Endothelial cell of umbilical vein (primary cell): ENCODE results near the gene SULT2B1. TPM values are rescaled to one million over a fixed set of nuclear protein-coding genes. Genes with fewer than 3 reads are reported as not detected.

Experiments used
- BruUV-seq: library from RNA; stranded (reverse); fragments of 400-500 nt; replicated peaks from 2 replicates; lab custom pipeline; 2021; lab: Mats Ljungman, UMichigan
- CTCF ChIA-PET: fragments of 300-600, 350-600 bp; sonication (Branson Sonifier 250); formaldehyde crosslinking; loops from one replicate; lab custom pipeline; 2021; ENCODE audit warnings: antibody characterized with exemption, inconsistent platforms; lab: Charles Lee
- POLR2A ChIA-PET: fragments of 300-600, 350-600 bp; sonication (Branson Sonifier 250); formaldehyde crosslinking; loops from one replicate; lab custom pipeline; 2021; ENCODE audit warnings: antibody characterized with exemption, inconsistent platforms; lab: Charles Lee
- DNase-seq: peaks from one replicate; pipeline ENCODE4 v3.0.0-alpha.2; 2011; ENCODE audit warnings: low read depth, low spot score
- FAIRE-seq: peaks from 2 replicates; lab custom pipeline; 2011; peaks lifted over from hg19 to GRCh38; lab: Jason Lieb, UNC
- H2AFZ ChIP-seq: 2 replicates; pipeline ENCODE4 v1.6.0; 2012; ENCODE audit warnings: low read depth, low read length, control low read depth, inconsistent platforms
- H3K27ac ChIP-seq: 2 replicates; pipeline ENCODE4 v1.5.1; 2011; ENCODE audit warnings: low read depth, mild to moderate bottlenecking, control low read depth, low read length, moderate library complexity; ENCODE audit not compliant: insufficient read depth
- H3K27me3 ChIP-seq, 2 experiments: 2 replicates each; pipeline versions ENCODE4 v1.6.0 to v1.6.1; 2011; ENCODE audit warnings: low read length in 2 of 2, mixed read lengths in 1 of 2; ENCODE audit not compliant: control insufficient read depth in 2 of 2, insufficient read depth in 2 of 2
- H3K36me3 ChIP-seq, 2 experiments: 2 replicates in 1 of 2; 3 replicates in 1 of 2; pipeline ENCODE4 v1.5.1; 2011; ENCODE audit warnings: low read length in 2 of 2, mild to moderate bottlenecking in 1 of 2, moderate library complexity in 1 of 2; ENCODE audit not compliant: control insufficient read depth in 2 of 2, insufficient read depth in 2 of 2; ENCODE audit errors: extremely low read depth in 1 of 2
- H3K4me1 ChIP-seq: 3 replicates; pipeline ENCODE4 v1.5.1; 2011; ENCODE audit warnings: mild to moderate bottlenecking, low read length; ENCODE audit not compliant: control insufficient read depth, insufficient read depth; ENCODE audit errors: extremely low read depth
- H3K4me2 ChIP-seq: 2 replicates; pipeline ENCODE4 v1.6.1; 2011; ENCODE audit warnings: low read length, control low read depth, mixed read lengths; ENCODE audit not compliant: insufficient read depth
- H3K4me3 ChIP-seq, 3 experiments: fragments of 200-600 bp in 1 of 3; sonication (generic), shearing (Covaris generic) in 1 of 3; replicated peaks in 1 of 3; 2 replicates each; pipeline ENCODE4 v1.5.1; 2011 to 2016; ENCODE audit warnings: control low read depth in 3 of 3, low read length in 3 of 3, mild to moderate bottlenecking in 2 of 3, inconsistent platforms in 1 of 3, low read depth in 1 of 3, moderate library complexity in 1 of 3; ENCODE audit not compliant: insufficient read depth in 1 of 3
- H3K79me2 ChIP-seq: 2 replicates; pipeline ENCODE4 v1.6.0; 2012; ENCODE audit warnings: low read length, inconsistent platforms; ENCODE audit not compliant: control insufficient read depth, insufficient read depth
- H3K9ac ChIP-seq: replicated peaks from 2 replicates; pipeline ENCODE3; 2011; ENCODE audit warnings: low read length, control low read depth; ENCODE audit not compliant: insufficient read depth; ENCODE audit errors: extremely low read depth
- H3K9me1 ChIP-seq: replicated peaks from 3 replicates; pipeline ENCODE4 v1.6.0; 2011; ENCODE audit warnings: mild to moderate bottlenecking, low read length; ENCODE audit not compliant: control insufficient read depth, insufficient read depth; ENCODE audit errors: extremely low read depth
- H3K9me3 ChIP-seq: replicated peaks from 2 replicates; pipeline ENCODE4 v1.5.1; 2012; ENCODE audit warnings: low read length, inconsistent platforms; ENCODE audit not compliant: control insufficient read depth, insufficient read depth
- H4K20me1 ChIP-seq: replicated peaks from 2 replicates; pipeline ENCODE3; 2011; ENCODE audit warnings: mild to moderate bottlenecking, low read length; ENCODE audit not compliant: control insufficient read depth, insufficient read depth; ENCODE audit errors: extremely low read depth
- EZH2 ChIP-seq: IDR thresholded peaks from 2 replicates; pipeline ENCODE4 v1.6.1; 2012; ENCODE audit warnings: borderline replicate concordance, low read depth, mild to moderate bottlenecking, moderate library complexity, low read length, inconsistent platforms; ENCODE audit not compliant: severe bottlenecking
- FOS ChIP-seq: IDR thresholded peaks from 2 replicates; pipeline ENCODE4 v1.6.1; 2011; ENCODE audit warnings: mild to moderate bottlenecking, low read length, moderate library complexity, borderline replicate concordance; ENCODE audit not compliant: insufficient read depth
- GATA2 ChIP-seq: IDR thresholded peaks from 2 replicates; pipeline ENCODE4 v1.7.0; 2011; ENCODE audit warnings: low read depth, mild to moderate bottlenecking, moderate library complexity, mixed read lengths, low read length; ENCODE audit not compliant: insufficient read length, insufficient read depth
- JUN ChIP-seq: IDR thresholded peaks from 2 replicates; pipeline ENCODE4 v1.6.1; 2011; ENCODE audit warnings: borderline replicate concordance, low read depth; ENCODE audit not compliant: insufficient read length, insufficient read depth
- MYC ChIP-seq: IDR thresholded peaks from one replicate; pipeline ENCODE4 v1.6.1; 2011; ENCODE audit warnings: mild to moderate bottlenecking, low read depth, low read length
- POLR2A ChIP-seq: IDR thresholded peaks from 2 replicates; pipeline ENCODE4 v1.6.1; 2012; ENCODE audit warnings: low read depth, mild to moderate bottlenecking, control low read depth, low read length
- POLR2AphosphoS5 ChIP-seq: IDR thresholded peaks from 2 replicates; pipeline ENCODE4 v1.6.1; 2012; ENCODE audit warnings: low read depth, mild to moderate bottlenecking, control low read depth, low read length, moderate library complexity; ENCODE audit not compliant: insufficient read depth
- dilution Hi-C: fragments of 300-500 bp; cut with MboI; formaldehyde crosslinking; loops from one replicate; pipeline ENCODE4 v1.15.0; 2019; ENCODE audit warnings: low sequenced_read_pairs; ENCODE audit not compliant: extremely low pct_ligation_motif_present
- intact Hi-C: fragments of 100-400 bp; cut with micrococcal nuclease; formaldehyde crosslinking; loops from one replicate; pipeline ENCODE4 v1.10.0; 2022
- polyA plus RNA-seq, 4 experiments: library from polyadenylated mRNA; depleted of rRNA in 3 of 4; stranded (reverse) in 3 of 4; unstranded in 1 of 4; fragments of >200 nt; gene quantifications; 2 replicates each; pipeline versions ENCODE4 v1.2.1 to v1.2.3, GENCODE V29; 2011 to 2012; ENCODE audit warnings: missing spikeins in 1 of 4
- total RNA-seq: library from RNA; stranded (reverse); gene quantifications from 2 replicates; pipeline ENCODE4 v1.2.3, GENCODE V29; 2021
- TF ChIP-seq, protein P1 (sequence below), 2 donors: IDR thresholded peaks; 1 replicate in 1 of 2; 2 replicates in 1 of 2; pipeline ENCODE4 v1.5.1; 2011; ENCODE audit warnings: low read length in 2 of 2, mild to moderate bottlenecking in 2 of 2, moderate library complexity in 2 of 2, control low read depth in 1 of 2, inconsistent platforms in 1 of 2, low read depth in 1 of 2; ENCODE audit not compliant: insufficient read depth in 1 of 2; ENCODE audit errors: extremely low read depth in 1 of 2
- TF ChIP-seq, protein P2 (sequence below): IDR thresholded peaks from 2 replicates; pipeline ENCODE4 v1.6.1; 2011; ENCODE audit not compliant: insufficient read depth, insufficient read length

Gene SULT2B1
- total and polyA plus RNA-seq, 2 donors (not counting 3 experiments of a cell fraction or from before 2014, with no cell fraction given): not detected

DNA sequence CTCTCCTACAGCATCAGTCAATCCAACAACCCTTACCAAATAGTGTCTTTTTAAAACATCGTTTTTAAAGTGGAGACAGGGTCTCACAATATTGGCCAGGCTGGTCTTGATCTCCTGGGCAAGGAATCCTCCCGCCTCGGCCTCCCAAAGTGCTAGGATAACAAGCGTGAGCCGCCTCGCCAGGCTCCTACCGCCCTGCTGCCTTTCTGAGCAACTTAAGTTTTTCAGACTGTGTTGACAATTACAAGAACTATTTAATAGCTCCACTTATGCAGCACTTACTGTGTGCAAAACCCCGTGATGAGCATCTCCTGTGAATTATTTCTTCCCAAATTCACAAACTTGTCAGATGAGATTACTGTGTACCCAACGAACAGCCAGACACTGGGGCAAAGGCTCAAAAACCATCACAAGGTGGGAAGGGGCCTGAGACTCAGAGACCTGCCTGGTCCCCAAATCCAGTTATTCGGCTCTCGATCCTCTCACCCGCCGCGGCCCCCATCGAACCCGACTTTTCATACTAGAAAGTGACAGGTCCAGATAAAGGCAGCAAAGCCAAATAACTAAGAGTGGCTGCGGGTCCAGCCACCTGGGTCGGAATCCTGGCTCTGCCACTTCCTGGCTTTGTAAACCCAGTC, 66.4 kb downstream of the SULT2B1 start:
- peak; percentile 66 for FAIRE-seq
- POLR2A ChIA-PET: interaction anchor here (0.8 to 1.6 kb wide), 5 partner anchors 10 to 45 kb away, joined by 3 to 15 read pairs (median 4); no protein-coding TSS in a partner anchor
- no peaks in the 10 kb centered on the region for H3K9me1 ChIP-seq
- H3K79me2 ChIP-seq: peaks cover 38% of the 10 kb centered on the region
- H4K20me1 ChIP-seq: no peaks in the 10 kb centered on the region
- H3K27ac ChIP-seq: peak overlapping the region; percentile 86
- intact Hi-C loops: no loop called here
- CTCF ChIA-PET: interaction anchor here (0.7 to 2.0 kb wide), 4 partner anchors 10 to 224 kb away, joined by 4 to 12 read pairs (median 5); partner anchors contain the start of gene CA11
- no peak for DNase-seq
- H2AFZ ChIP-seq: no peak overlapping the region
- peak overlapping the region; percentile 99 for H3K9ac ChIP-seq
- peak overlapping the region; percentile 99 for H3K4me2 ChIP-seq
- no peaks in the 10 kb centered on the region for H3K9me3 ChIP-seq
- TF ChIP-seq POLR2AphosphoS5: no peak
- TF ChIP-seq JUN: no peak
- no peak for TF ChIP-seq EZH2
- TF ChIP-seq POLR2A: no peak
- TF ChIP-seq, protein P1, sequence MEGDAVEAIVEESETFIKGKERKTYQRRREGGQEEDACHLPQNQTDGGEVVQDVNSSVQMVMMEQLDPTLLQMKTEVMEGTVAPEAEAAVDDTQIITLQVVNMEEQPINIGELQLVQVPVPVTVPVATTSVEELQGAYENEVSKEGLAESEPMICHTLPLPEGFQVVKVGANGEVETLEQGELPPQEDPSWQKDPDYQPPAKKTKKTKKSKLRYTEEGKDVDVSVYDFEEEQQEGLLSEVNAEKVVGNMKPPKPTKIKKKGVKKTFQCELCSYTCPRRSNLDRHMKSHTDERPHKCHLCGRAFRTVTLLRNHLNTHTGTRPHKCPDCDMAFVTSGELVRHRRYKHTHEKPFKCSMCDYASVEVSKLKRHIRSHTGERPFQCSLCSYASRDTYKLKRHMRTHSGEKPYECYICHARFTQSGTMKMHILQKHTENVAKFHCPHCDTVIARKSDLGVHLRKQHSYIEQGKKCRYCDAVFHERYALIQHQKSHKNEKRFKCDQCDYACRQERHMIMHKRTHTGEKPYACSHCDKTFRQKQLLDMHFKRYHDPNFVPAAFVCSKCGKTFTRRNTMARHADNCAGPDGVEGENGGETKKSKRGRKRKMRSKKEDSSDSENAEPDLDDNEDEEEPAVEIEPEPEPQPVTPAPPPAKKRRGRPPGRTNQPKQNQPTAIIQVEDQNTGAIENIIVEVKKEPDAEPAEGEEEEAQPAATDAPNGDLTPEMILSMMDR (IDR thresholded peaks at IDR 0.05; ENCODE audit: extremely low read depth in 1 of 2, insufficient read depth in 1 of 2, low read depth in 1 of 2, low read length in 2 of 2): no peak
- TF ChIP-seq MYC: no peak
- TF ChIP-seq FOS: no peak
- TF ChIP-seq GATA2: no peak
- TF ChIP-seq, protein P2, sequence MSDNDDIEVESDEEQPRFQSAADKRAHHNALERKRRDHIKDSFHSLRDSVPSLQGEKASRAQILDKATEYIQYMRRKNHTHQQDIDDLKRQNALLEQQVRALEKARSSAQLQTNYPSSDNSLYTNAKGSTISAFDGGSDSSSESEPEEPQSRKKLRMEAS: no peak
- H3K36me3 ChIP-seq: peaks cover 19 to 24% of the 10 kb centered on the region in 2 experiments
- H3K4me1 ChIP-seq: peaks cover 26% of the 10 kb centered on the region
- dilution Hi-C loops: no loop called here
- H3K4me3 ChIP-seq: peak overlapping the region; percentile 85 to 99 (median 96)
- TSS peak; percentile 69 for BruUV-seq
- H3K27me3 ChIP-seq: no peaks in the 10 kb centered on the region
